NCI-H69 (cell line): ENCODE data around the gene BTF3.
A peak's percentile ranks its signal among the peaks of the same experiment; 100 is the strongest.

Source experiments
- DNase-seq: peaks from one replicate; lab custom pipeline; 2025; lab: John Stamatoyannopoulos, UW

Gene BTF3

GRCh38 chr5:73525606-73526203 lies 27.5 kb downstream of the BTF3 start:
- no peak for DNase-seq

GRCh38 chr5:73528248-73528647 lies 30.0 kb downstream of the BTF3 start:
- peak; percentile 61 for DNase-seq

GRCh38 chr5:73529081-73529480 lies 30.8 kb downstream of the BTF3 start:
- no peak for DNase-seq

GRCh38 chr5:73531356-73531755 lies 33.1 kb downstream of the BTF3 start:
- DNase-seq = no peak

- DNase-seq = peak; percentile 22
Measured at GRCh38 chr5:73532195-73532594, 34.0 kb downstream of the BTF3 start.

- DNase-seq = peak; percentile 21
Measured at GRCh38 chr5:73534011-73534644, 35.9 kb downstream of the BTF3 start.

- no peak for DNase-seq
Measured at GRCh38 chr5:73534971-73535370, 36.7 kb downstream of the BTF3 start.

- DNase-seq = no peak
Measured at GRCh38 chr5:73539730-73540129, 41.5 kb downstream of the BTF3 start.

- peak; percentile 18 for DNase-seq
Measured at GRCh38 chr5:73540192-73540591, 42.0 kb downstream of the BTF3 start.

- DNase-seq = peak; percentile 35
Measured at GRCh38 chr5:73542020-73542419, 43.8 kb downstream of the BTF3 start.

GRCh38 chr5:73544429-73545402 lies 46.5 kb downstream of the BTF3 start:
- DNase-seq = peak; percentile 92

- peak; percentile 60 for DNase-seq
Measured at GRCh38 chr5:73545403-73545779, 47.1 kb downstream of the BTF3 start.

GRCh38 chr5:73550016-73550415 lies 51.8 kb downstream of the BTF3 start:
- no peak for DNase-seq

- no peak for DNase-seq
Measured at GRCh38 chr5:73552642-73553041, 54.4 kb downstream of the BTF3 start.
